K562 (cell line): Measurements from ENCODE around the gene TCEANC2. TPM values are rescaled to one million over a fixed set of nuclear protein-coding genes. Genes with fewer than 3 reads are reported as not detected.

Source experiments
- ATAC-seq: fragments of 200-7000 bp; cut with Tn5 transposase; 3 replicates; pipeline ENCODE4 v1.9.1; 2020; ENCODE audit warnings: moderate library complexity
- BruUV-seq: library from RNA; stranded (reverse); fragments of 400-500 nt; replicated peaks from 2 replicates; lab custom pipeline; 2021; lab: Mats Ljungman, UMichigan
- CTCF ChIA-PET: fragments of 300-600 bp; formaldehyde crosslinking; extraction: SDS; loops from one replicate; lab custom pipeline; 2021; ENCODE audit warnings: low intra/inter-chr PET ratio; lab: Yijun Ruan, JAX
- POLR2A ChIA-PET: fragments of 300-600, 350-650 bp; sonication (Branson Sonifier 250); formaldehyde crosslinking; extraction: SDS; loops from one replicate; lab custom pipeline; 2021; ENCODE audit warnings: antibody characterized with exemption, inconsistent platforms; lab: Yijun Ruan, JAX
- DNase-seq, 4 experiments: peaks; one replicate each; pipeline versions ENCODE4 v3.0.0 to v3.0.0-alpha.2; 2011 to 2018; ENCODE audit warnings: low spot score in 3 of 4, mixed read lengths in 3 of 4; ENCODE audit errors: extremely low read depth in 1 of 4
- FAIRE-seq: peaks from 2 replicates; lab custom pipeline; 2011; peaks lifted over from hg19 to GRCh38; lab: Jason Lieb, UNC
- H2AFZ ChIP-seq: 2 replicates; pipeline ENCODE4 v1.6.0; 2011; ENCODE audit warnings: low read depth, low read length, control low read depth, inconsistent platforms
- H3K27ac ChIP-seq: fragments of 200-600 bp; 3 replicates; pipeline ENCODE4 v1.8.0; 2011; ENCODE audit warnings: low read depth, mild to moderate bottlenecking, control low read depth, inconsistent platforms, low read length, moderate library complexity, mixed read lengths; ENCODE audit errors: extremely low read depth
- H3K27me3 ChIP-seq, 2 experiments: fragments of 300-600 bp in 1 of 2; 2 replicates in 1 of 2; 3 replicates in 1 of 2; pipeline versions ENCODE4 v1.6.0 to v1.8.0; 2011; ENCODE audit warnings: inconsistent platforms in 2 of 2, low read length in 2 of 2, mild to moderate bottlenecking in 1 of 2, mixed read lengths in 1 of 2, moderate library complexity in 1 of 2; ENCODE audit not compliant: control insufficient read depth in 2 of 2, insufficient read depth in 2 of 2
- H3K36me3 ChIP-seq: fragments of 300-600 bp; 3 replicates; pipeline ENCODE4 v1.8.0; 2011; ENCODE audit warnings: mild to moderate bottlenecking, low read length, inconsistent platforms; ENCODE audit not compliant: control insufficient read depth, insufficient read depth
- H3K4me1 ChIP-seq, 2 experiments: fragments of 200-600 bp in 1 of 2; replicated peaks in 1 of 2; 2 replicates in 1 of 2; 3 replicates in 1 of 2; pipeline versions ENCODE4 v1.5.1 to v1.8.0; 2011; ENCODE audit warnings: inconsistent platforms in 2 of 2, low read length in 2 of 2, mild to moderate bottlenecking in 1 of 2, mixed read lengths in 1 of 2, moderate library complexity in 1 of 2; ENCODE audit not compliant: control insufficient read depth in 2 of 2, insufficient read depth in 2 of 2
- H3K4me2 ChIP-seq: 2 replicates; pipeline ENCODE4 v1.6.1; 2011; ENCODE audit warnings: low read length, control low read depth, inconsistent platforms, mixed read lengths; ENCODE audit not compliant: insufficient read depth
- H3K4me3 ChIP-seq: fragments of 200-600 bp; sonication (generic), shearing (Covaris generic); 2 replicates; pipeline ENCODE4 v1.5.1; 2016; ENCODE audit warnings: control low read depth, inconsistent platforms
- H3K79me2 ChIP-seq: fragments of 200-600 bp; 3 replicates; pipeline ENCODE4 v1.8.0; 2011; ENCODE audit warnings: low read length, inconsistent platforms; ENCODE audit not compliant: control insufficient read depth, insufficient read depth
- H3K9ac ChIP-seq, 2 experiments: 2 replicates each; pipeline versions ENCODE4 v1.6.0 to v1.6.1; 2011; ENCODE audit warnings: low read depth in 2 of 2, low read length in 2 of 2, control low read depth in 1 of 2, inconsistent platforms in 1 of 2, mild to moderate bottlenecking in 1 of 2, mixed read lengths in 1 of 2; ENCODE audit not compliant: insufficient read depth in 1 of 2
- H3K9me1 ChIP-seq: one replicate; pipeline ENCODE4 v1.6.0; 2011; ENCODE audit warnings: inconsistent platforms, mild to moderate bottlenecking, low read length, moderate library complexity; ENCODE audit not compliant: control insufficient read depth, insufficient read depth
- H3K9me3 ChIP-seq: replicated peaks from 2 replicates; pipeline ENCODE4 v1.5.1; 2011; ENCODE audit warnings: low read depth, low read length, inconsistent platforms; ENCODE audit not compliant: control insufficient read depth, insufficient read depth
- H4K20me1 ChIP-seq: replicated peaks from 2 replicates; pipeline ENCODE4 v1.6.1; 2011; ENCODE audit warnings: low read length, inconsistent platforms, mixed read lengths; ENCODE audit not compliant: control insufficient read depth, insufficient read depth
- ADNP ChIP-seq: fragments of 200-800 bp; sonication (Bioruptor generic); IDR thresholded peaks from 2 replicates; pipeline ENCODE4 v1.6.1; 2016; ENCODE audit warnings: missing genetic modification characterization, missing compliant biosample characterization
- BCOR ChIP-seq: fragments of 450-650 bp; IDR thresholded peaks from 2 replicates; pipeline ENCODE4 v1.6.1; 2016
- BRCA1 ChIP-seq, 2 experiments: fragments of 450-650 bp in 1 of 2; sonication (generic) in 1 of 2; formaldehyde crosslinking in 1 of 2; IDR thresholded peaks; 2 replicates each; pipeline versions ENCODE4 v1.5.0 to v1.6.1; 2017 to 2020; ENCODE audit warnings: mild to moderate bottlenecking in 1 of 2, missing genetic modification reagents in 1 of 2
- CXXC5 ChIP-seq: fragments of 250-450 bp; sonication (Bioruptor Pico); IDR thresholded peaks from 2 replicates; pipeline ENCODE4 v1.8.0; 2022; ENCODE audit warnings: inconsistent platforms, mild to moderate bottlenecking, moderate library complexity
- KDM1A ChIP-seq, 2 experiments: fragments of 450-650 bp; IDR thresholded peaks; 2 replicates each; pipeline ENCODE4 v1.6.1; 2016; ENCODE audit warnings: mild to moderate bottlenecking in 2 of 2
- RBM25 ChIP-seq: fragments of 200-400 bp; formaldehyde crosslinking; IDR thresholded peaks from 2 replicates; pipeline ENCODE4 v1.6.1; 2018; ENCODE audit warnings: low read length, low read depth, moderate library complexity; ENCODE audit not compliant: severe bottlenecking
- WGBS: fragments of 100-300 bp; shearing (Covaris generic); methylation state at CpG from one replicate; pipeline ENCODE4 v1.1.6; 2016; ENCODE audit warnings: low coverage, mixed read lengths; ENCODE audit not compliant: insufficient coverage; ENCODE audit errors: missing lambda C conversion rate; 5-methylcytosine and 5-hydroxymethylcytosine counted together
- in situ Hi-C: fragments of 300-500 bp; cut with MboI; formaldehyde crosslinking; loops from 4 replicates; pipeline ENCODE4 v1.15.0; 2018; ENCODE audit warnings: inconsistent platforms, mixed read lengths
- intact Hi-C: fragments of 100-400 bp; cut with micrococcal nuclease; formaldehyde crosslinking; loops from 2 replicates; pipeline ENCODE4 v1.14.2; 2022
- polyA plus RNA-seq, 8 experiments: library from polyadenylated mRNA; depleted of rRNA in 4 of 8; stranded (reverse) in 5 of 8; unstranded in 3 of 8; fragments of >200 nt; fragmentation: Nextera tagmentation in 2 of 8; fragmentation: Illumina TruSeq in 1 of 8; extraction: Ambion mirVana in 2 of 8; extraction: Trizol in 1 of 8; gene quantifications; 2 replicates each; pipeline versions ENCODE4 v1.2.1 to v1.2.3, GENCODE V29; 2011 to 2014; ENCODE audit warnings: inconsistent platforms in 1 of 8, missing spikeins in 1 of 8
- total RNA-seq, 7 experiments: library from RNA; depleted of rRNA in 6 of 7; stranded (reverse); fragments of >200 nt in 6 of 7; fragmentation: Illumina TruSeq in 2 of 7; extraction: Trizol in 2 of 7; gene quantifications; 2 replicates each; pipeline versions ENCODE4 v1.2.1 to v1.2.3, GENCODE V29; 2011 to 2021; ENCODE audit warnings: low replicate concordance in 1 of 7

TCEANC2 gene
- total and polyA plus RNA-seq, 9 of the 15 experiments (the other 6 are each of a cell fraction or from before 2014, with no cell fraction given): 3.3 to 10.2 (median 7.0) TPM

DNA sequence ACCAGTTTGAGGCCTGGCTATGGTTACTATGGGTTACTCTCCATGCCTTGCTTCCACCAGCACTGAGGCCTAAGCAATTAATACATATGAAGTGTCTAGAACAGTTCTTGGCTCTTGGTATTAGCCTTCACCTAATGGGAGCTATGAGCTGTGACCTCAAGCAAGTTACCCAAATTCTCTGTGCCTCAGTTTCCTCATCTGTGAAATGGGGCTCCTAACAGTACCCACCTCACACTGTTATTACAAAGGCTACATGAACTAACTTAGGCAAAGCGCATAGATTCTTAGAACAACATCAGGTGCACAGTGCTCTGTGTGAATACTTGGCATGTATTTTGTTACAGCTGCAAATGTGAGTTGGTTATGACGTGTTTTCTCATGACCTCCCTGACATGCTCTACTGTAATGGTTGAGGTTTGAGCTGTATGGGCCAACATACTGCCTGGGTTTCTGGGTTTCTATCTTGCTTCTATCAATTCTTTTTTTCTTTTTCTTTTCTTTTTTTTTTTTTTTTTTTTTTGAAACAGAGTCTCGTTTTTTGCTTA is 72.9 kb downstream of the TCEANC2 start:
- Histone ChIP-seq H3K79me2 (no peaks in the 10 kb centered on the region), H3K36me3 (no peaks in the 10 kb centered on the region), H3K4me2 (no peak overlapping the region), H3K9ac (no peak overlapping the region), H3K9me3 (no peaks in the 10 kb centered on the region), H4K20me1 (peaks cover 5% of the 10 kb centered on the region; the same call in 1 of the 2 replicates), H3K9me1 (no peaks in the 10 kb centered on the region), H3K27ac (no peak overlapping the region), H3K4me1 (peaks cover 1 to 10% of the 10 kb centered on the region in 2 experiments; a peak in 4 of 5 replicates), H3K27me3 (peaks cover 7 to 32% of the 10 kb centered on the region in 2 experiments; a peak in 4 of 5 replicates), H2AFZ (no peak overlapping the region), H3K4me3 (no peak overlapping the region)
- ChIA-PET CTCF (no interaction called here), POLR2A (interaction anchor here (0.7 to 1.3 kb wide), 3 partner anchors 10 to 16 kb away, joined by 3 to 5 read pairs (median 3); no protein-coding TSS in a partner anchor)
- ATAC-seq (no peak), FAIRE-seq (peak; percentile 26), DNase-seq (no peak)
- BruUV-seq: no TSS peak
- intact Hi-C loops: loop anchor here (10.0 kb wide), 1 partner anchor 538 kb away; no protein-coding TSS in a partner anchor
- TF ChIP-seq CXXC5 (CRISPR knock-in tag) (no peak), RBM25 (peak; percentile 88), BCOR (peak; percentile 70; the same call in 1 of the 2 replicates), BRCA1 (IDR thresholded peaks at IDR 0.05) (no peak), BRCA1 (CRISPR knock-in tag; IDR thresholded peaks at IDR 0.05) (no peak), ADNP (peak; percentile 67), KDM1A (IDR thresholded peaks at IDR 0.05) (peak; percentile 15 to 51; a peak in 3 of 4 replicates)
- in situ Hi-C loops: no loop called here
- WGBS: 30% methylated on average over 3 of the region's 3 CpGs
